Psoas muscle (tissue), 8 donors: Measurements from ENCODE around the gene MIOS. TPM values are rescaled to one million over a fixed set of nuclear protein-coding genes. Genes with fewer than 3 reads are reported as not detected.
"Not testable (repeated sequence)": the region's sequence is repeated elsewhere in the genome, so short reads cannot be mapped to it uniquely, and the experiment has no call there.

Source experiments
- ATAC-seq, 4 donors: fragments of 200-7000 bp; cut with Tn5 transposase; one replicate each; pipeline ENCODE4 v1.9.1; 2020; ENCODE audit warnings: moderate library complexity in 3 of 4, mild to moderate bottlenecking in 2 of 4
- DNase-seq, 2 donors: peaks; one replicate each; pipeline ENCODE4 v3.0.0-alpha.2; 2020
- H3K27ac ChIP-seq: fragments of 200-600 bp; one replicate; pipeline ENCODE4 v1.8.0; 2022
- H3K27me3 ChIP-seq, 3 donors: fragments of 200-600 bp in 1 of 3; one replicate each; pipeline versions ENCODE4 v1.6.1 to v1.8.0; 2013 to 2022; ENCODE audit warnings: low read length in 2 of 3, mild to moderate bottlenecking in 2 of 3, moderate library complexity in 1 of 3; ENCODE audit not compliant: insufficient read depth in 3 of 3
- H3K36me3 ChIP-seq, 2 donors: fragments of 200-600 bp in 1 of 2; one replicate each; pipeline versions ENCODE4 v1.6.1 to v1.8.0; 2013 to 2022; ENCODE audit warnings: low read depth in 1 of 2, mild to moderate bottlenecking in 1 of 2, moderate library complexity in 1 of 2; ENCODE audit not compliant: insufficient read depth in 1 of 2
- H3K4me1 ChIP-seq: fragments of 200-600 bp; one replicate; pipeline ENCODE4 v1.8.0; 2022
- H3K4me3 ChIP-seq: fragments of 200-600 bp; one replicate; pipeline ENCODE4 v1.8.0; 2022; ENCODE audit warnings: mild to moderate bottlenecking
- H3K9me3 ChIP-seq: fragments of 200-600 bp; one replicate; pipeline ENCODE4 v1.8.0; 2022
- WGBS, 3 donors: extraction: QIAGEN DNeasy Blood & Tissue Kit; methylation state at CpG; one replicate each; pipeline versions ENCODE4 v1.1.6 to v1.1.7; 2013; 5-methylcytosine and 5-hydroxymethylcytosine counted together
- intact Hi-C, 2 donors: fragments of 100-400 bp; cut with DNase I; formaldehyde crosslinking; loops; one replicate each; pipeline versions ENCODE4 v1.11.0 to v1.14.2; 2022
- polyA plus RNA-seq, 3 donors: library from polyadenylated mRNA; stranded (reverse); fragments of 200-250 nt; gene quantifications; one replicate each; pipeline ENCODE4 v1.2.3, GENCODE V29; 2013
- total RNA-seq, 4 donors: library from RNA; stranded (reverse); fragmentation: NEBNext Ultra II Directional in 2 of 4; extraction: Animal tissue kit (Norgen Biotek cat#: 25700) in 2 of 4; gene quantifications; one replicate each; pipeline versions ENCODE4 v1.2.1 to v1.2.4, GENCODE V29; 2021 to 2023
- TF ChIP-seq, protein P1 (sequence below): fragments of 200-600 bp; IDR thresholded peaks from one replicate; pipeline ENCODE4 v1.8.0; 2022; ENCODE audit warnings: antibody characterized with exemption
- donor health status: healthy with polysubstance abuse.
- donor health status: DM: no; HTN: no; CAD: no; lungs with moderate emphysema.
- donor health status: Bipolar disorder and iron deficiency.
- donor health status: healthy.
- donor health status: DM: yes; HTN: yes; CAD: no.
- donor health status: DM: no; HTN: no; CAD: no.
- donor health status: DM: no; HTN: no; CAD: no.
- donor health status: DM: yes; HTN: yes; CAD: no.

Gene MIOS
- total and polyA plus RNA-seq, 7 donors = 65.2 to 219 (median 76.3) TPM

DNA sequence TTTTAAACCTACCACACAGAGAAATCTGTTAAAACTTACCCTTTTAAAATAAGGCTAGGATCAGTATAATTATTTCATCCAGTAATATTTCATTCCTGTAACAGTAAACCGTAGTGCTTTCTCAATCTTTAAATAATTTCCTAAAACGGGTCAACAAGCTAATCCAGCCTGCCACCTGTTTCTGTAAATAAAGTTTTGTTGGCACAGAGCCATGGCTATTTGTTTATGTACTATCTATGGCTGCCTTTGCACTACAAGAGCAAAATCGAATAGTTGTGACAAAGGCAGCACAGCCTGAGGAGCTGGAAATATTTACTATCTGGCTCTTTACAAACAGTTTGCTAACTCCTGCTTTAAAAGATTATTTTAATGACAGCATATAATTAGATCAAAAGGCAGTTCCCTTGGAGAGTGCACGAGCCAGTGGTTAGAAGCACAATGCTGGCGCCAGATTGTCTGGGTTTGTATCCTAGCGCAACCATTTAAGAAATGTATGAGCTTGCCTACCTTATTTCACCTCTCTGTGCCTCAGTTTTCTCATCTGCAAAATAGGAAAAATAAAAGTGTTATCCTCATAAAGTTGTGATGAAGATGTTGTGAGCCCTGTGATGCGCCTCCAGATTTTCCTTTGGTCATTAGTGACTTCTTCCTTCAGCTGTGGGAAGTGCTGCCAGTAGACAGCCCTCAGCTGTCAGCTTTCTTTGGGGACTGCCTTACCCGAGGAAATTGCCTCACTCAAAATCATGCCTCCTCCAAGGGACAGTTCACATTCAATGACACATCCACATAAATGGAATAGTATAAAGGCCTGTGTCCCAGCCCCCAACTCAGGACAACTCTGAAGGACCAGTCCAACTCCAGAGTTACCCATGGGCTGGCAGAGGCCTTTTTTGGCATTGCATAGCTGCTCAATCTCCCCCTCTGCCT, 11.8 kb upstream of the MIOS start:
- 21 to 42% (median 26%) methylated on average over 8 of the region's 8 CpGs for WGBS, 3 donors
- H3K9me3 ChIP-seq = no peaks in the 10 kb centered on the region
- intact Hi-C loops = no loop called here
- H3K4me3 ChIP-seq = peak overlapping the region; percentile 35
- H3K36me3 ChIP-seq = peaks cover 0 to 4% of the 10 kb centered on the region in 2 donors
- peak; percentile 77 to 79 (median 78) for ATAC-seq
- DNase-seq = peak; percentile 15 to 65
- peaks cover 22% of the 10 kb centered on the region for H3K4me1 ChIP-seq
- peak overlapping the region; percentile 85 for H3K27ac ChIP-seq
- TF ChIP-seq, protein P1, sequence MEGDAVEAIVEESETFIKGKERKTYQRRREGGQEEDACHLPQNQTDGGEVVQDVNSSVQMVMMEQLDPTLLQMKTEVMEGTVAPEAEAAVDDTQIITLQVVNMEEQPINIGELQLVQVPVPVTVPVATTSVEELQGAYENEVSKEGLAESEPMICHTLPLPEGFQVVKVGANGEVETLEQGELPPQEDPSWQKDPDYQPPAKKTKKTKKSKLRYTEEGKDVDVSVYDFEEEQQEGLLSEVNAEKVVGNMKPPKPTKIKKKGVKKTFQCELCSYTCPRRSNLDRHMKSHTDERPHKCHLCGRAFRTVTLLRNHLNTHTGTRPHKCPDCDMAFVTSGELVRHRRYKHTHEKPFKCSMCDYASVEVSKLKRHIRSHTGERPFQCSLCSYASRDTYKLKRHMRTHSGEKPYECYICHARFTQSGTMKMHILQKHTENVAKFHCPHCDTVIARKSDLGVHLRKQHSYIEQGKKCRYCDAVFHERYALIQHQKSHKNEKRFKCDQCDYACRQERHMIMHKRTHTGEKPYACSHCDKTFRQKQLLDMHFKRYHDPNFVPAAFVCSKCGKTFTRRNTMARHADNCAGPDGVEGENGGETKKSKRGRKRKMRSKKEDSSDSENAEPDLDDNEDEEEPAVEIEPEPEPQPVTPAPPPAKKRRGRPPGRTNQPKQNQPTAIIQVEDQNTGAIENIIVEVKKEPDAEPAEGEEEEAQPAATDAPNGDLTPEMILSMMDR = no peak
- no peaks in the 10 kb centered on the region for H3K27me3 ChIP-seq

DNA sequence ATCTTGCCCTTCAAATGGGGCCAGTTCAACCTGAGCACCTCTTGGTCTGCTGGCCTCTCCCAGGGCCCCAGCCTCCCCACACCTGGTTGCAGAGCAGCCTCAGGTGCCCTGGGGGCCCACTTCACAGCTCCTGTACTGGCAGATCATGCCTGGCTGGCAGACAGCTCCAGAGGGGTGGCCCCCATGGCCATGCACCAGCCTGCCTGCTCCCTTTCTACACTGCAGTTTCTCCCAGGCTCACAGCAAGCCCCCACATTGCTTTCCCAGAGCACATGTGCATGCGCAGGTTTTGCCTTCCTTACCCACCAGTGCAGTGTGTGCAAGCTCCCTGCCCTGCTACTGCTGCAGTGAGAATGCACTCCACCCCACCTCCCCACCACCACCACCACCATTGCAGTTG, 9.8 kb upstream of the MIOS start:
- no peak for DNase-seq
- Histone ChIP-seq H3K36me3 (peaks cover 0 to 3% of the 10 kb centered on the region in 2 donors), H3K27me3 (no peaks in the 10 kb centered on the region), H3K4me1 (peaks cover 22% of the 10 kb centered on the region), H3K9me3 (no peaks in the 10 kb centered on the region), H3K4me3 (no peak overlapping the region), H3K27ac (no peak overlapping the region)
- no peak for ATAC-seq
- intact Hi-C loops = no loop called here
- TF ChIP-seq, protein P1 = no peak
- 100% methylated on average over 1 of the region's 1 CpG for WGBS, 3 donors

GRCh38 chr7:7557252-7557651, 9.4 kb upstream of the MIOS start:
- TF ChIP-seq, protein P1 = no peak
- intact Hi-C loops = no loop called here
- no peaks in the 10 kb centered on the region for H3K36me3 ChIP-seq
- H3K4me1 ChIP-seq = peaks cover 22% of the 10 kb centered on the region
- H3K27ac ChIP-seq = no peak overlapping the region
- H3K9me3 ChIP-seq = no peaks in the 10 kb centered on the region
- ATAC-seq = no peak
- WGBS, 3 donors = 93 to 97% (median 96%) methylated on average over 5 of the region's 5 CpGs
- H3K27me3 ChIP-seq = no peaks in the 10 kb centered on the region
- no peak overlapping the region for H3K4me3 ChIP-seq
- DNase-seq = no peak

GRCh38 chr7:7561591-7561990, 5.1 kb upstream of the MIOS start:
- intact Hi-C loops = loop anchor here in 1 of 2 donors (10.0 kb wide), 3 partner anchors 203 to 653 kb away; partner anchors contain the start of gene C1GALT1
- not testable (repeated sequence) for ATAC-seq, DNase-seq, H3K4me3 ChIP-seq, H3K27me3 ChIP-seq, H3K36me3 ChIP-seq, H3K27ac ChIP-seq, H3K9me3 ChIP-seq
- 96 to 98% (median 96%) methylated on average over 5 of the region's 5 CpGs for WGBS, 3 donors
- H3K4me1 ChIP-seq = peaks cover 13% of the 10 kb centered on the region

DNA sequence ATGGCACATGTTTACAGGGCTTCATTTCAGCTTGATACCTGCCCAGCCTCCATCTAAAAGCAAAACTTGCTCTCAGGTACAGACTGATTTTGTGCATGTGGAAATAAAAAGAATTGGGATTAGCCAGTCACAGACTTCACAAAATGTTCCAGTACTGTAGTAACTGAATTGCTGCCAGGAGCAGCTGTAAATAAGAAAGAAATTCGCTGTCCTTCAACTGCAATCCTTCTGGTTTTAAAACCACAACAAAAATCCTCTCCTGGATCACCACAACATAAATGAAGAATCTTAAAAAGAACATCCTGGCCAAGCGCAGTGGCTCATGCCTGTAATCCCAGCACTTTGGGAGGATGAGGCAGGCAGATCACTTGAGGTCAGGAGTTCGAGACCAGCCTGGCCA, 3.9 kb upstream of the MIOS start:
- WGBS, 3 donors = 39 to 62% (median 43%) methylated on average over 3 of the region's 3 CpGs

More for the DNA sequence above, 3.9 kb upstream of the MIOS start:
- Histone ChIP-seq H3K4me1 (peaks cover 13% of the 10 kb centered on the region), H3K36me3 (no peaks in the 10 kb centered on the region), H3K27me3 (no peaks in the 10 kb centered on the region), H3K9me3 (no peaks in the 10 kb centered on the region), H3K4me3 (no peak overlapping the region), H3K27ac (peak overlapping the region; percentile 97)
- intact Hi-C loops = loop anchor here in 1 of 2 donors (10.0 kb wide), 3 partner anchors 202 to 652 kb away; partner anchors contain the start of gene C1GALT1
- ATAC-seq (no peak), DNase-seq (no peak)
- TF ChIP-seq, protein P1 = no peak
